ENCODE measurements around the gene GLIS1. TPM values are rescaled to one million over a fixed set of nuclear protein-coding genes. Genes with fewer than 3 reads are reported as not detected.

Gene GLIS1
- total and polyA plus RNA-seq, 2 experiments from 2014 or later = 0.26 to 0.31 TPM

DNA sequence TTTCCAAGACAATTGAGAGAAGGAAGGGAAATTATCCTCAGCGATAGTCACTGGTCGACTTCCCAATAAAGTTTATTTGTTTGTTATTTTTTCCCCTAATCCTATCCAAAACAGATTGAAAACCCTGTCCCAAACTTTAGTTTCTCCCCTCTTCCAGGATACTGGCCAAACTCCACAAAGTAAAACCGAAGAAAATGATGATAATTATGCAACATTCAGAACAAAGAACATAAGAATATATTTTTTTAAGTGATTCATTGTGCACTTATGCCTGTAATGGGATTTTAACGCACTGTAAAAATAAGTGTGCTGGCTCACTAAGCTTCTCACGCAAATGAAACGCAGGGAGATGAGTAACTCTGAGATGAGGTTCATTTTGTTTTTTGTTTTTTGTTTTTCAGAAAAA lies 6.0 kb downstream of the GLIS1 start:
- H3K9me3 Mint-ChIP-seq = no peaks in the 10 kb centered on the region
- H3K36me3 Mint-ChIP-seq (ENCODE audit: low read depth) = no peaks in the 10 kb centered on the region
- Histone ChIP-seq H3K4me1 (ENCODE audit: insufficient read depth) (peaks cover 9% of the 10 kb centered on the region; the same call in 1 of the 2 replicates), H3K36me3 (ENCODE audit: insufficient read depth) (no peaks in the 10 kb centered on the region), H3K27ac (ENCODE audit: low read depth) (no peak overlapping the region), H3K9me2 (ENCODE audit: insufficient read depth) (no peaks in the 10 kb centered on the region), H3K27me3 (ENCODE audit: insufficient read depth) (peaks cover 42% of the 10 kb centered on the region), H3K4me2 (no peak overlapping the region), H3F3A (replicated peaks; ENCODE audit: low read depth) (no peaks in the 10 kb centered on the region; the same call in 1 of the 2 replicates), H3K4me3 (no peak overlapping the region), H2AFZ (no peak overlapping the region), H4K20me1 (replicated peaks; ENCODE audit: insufficient read depth) (no peaks in the 10 kb centered on the region), H3K79me2 (replicated peaks; ENCODE audit: insufficient read depth) (no peaks in the 10 kb centered on the region)
- no peak overlapping the region for H3K27ac Mint-ChIP-seq
- ATAC-seq = no peak
- H3K4me3 Mint-ChIP-seq = no peak overlapping the region
- no peak for DNase-seq (ENCODE audit: low spot score)
- TF ChIP-seq, protein P1, sequence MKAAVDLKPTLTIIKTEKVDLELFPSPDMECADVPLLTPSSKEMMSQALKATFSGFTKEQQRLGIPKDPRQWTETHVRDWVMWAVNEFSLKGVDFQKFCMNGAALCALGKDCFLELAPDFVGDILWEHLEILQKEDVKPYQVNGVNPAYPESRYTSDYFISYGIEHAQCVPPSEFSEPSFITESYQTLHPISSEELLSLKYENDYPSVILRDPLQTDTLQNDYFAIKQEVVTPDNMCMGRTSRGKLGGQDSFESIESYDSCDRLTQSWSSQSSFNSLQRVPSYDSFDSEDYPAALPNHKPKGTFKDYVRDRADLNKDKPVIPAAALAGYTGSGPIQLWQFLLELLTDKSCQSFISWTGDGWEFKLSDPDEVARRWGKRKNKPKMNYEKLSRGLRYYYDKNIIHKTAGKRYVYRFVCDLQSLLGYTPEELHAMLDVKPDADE (IDR thresholded peaks at IDR 0.05) = no peak
- TF ChIP-seq CREB1 (CRISPR knock-in tag; IDR thresholded peaks at IDR 0.05; ENCODE audit: low read depth) = no peak
- no peak for TF ChIP-seq EZH2phosphoT487 (IDR thresholded peaks at IDR 0.05; ENCODE audit: unreplicated experiment)
- TF ChIP-seq, protein P2, sequence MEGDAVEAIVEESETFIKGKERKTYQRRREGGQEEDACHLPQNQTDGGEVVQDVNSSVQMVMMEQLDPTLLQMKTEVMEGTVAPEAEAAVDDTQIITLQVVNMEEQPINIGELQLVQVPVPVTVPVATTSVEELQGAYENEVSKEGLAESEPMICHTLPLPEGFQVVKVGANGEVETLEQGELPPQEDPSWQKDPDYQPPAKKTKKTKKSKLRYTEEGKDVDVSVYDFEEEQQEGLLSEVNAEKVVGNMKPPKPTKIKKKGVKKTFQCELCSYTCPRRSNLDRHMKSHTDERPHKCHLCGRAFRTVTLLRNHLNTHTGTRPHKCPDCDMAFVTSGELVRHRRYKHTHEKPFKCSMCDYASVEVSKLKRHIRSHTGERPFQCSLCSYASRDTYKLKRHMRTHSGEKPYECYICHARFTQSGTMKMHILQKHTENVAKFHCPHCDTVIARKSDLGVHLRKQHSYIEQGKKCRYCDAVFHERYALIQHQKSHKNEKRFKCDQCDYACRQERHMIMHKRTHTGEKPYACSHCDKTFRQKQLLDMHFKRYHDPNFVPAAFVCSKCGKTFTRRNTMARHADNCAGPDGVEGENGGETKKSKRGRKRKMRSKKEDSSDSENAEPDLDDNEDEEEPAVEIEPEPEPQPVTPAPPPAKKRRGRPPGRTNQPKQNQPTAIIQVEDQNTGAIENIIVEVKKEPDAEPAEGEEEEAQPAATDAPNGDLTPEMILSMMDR (conservative IDR thresholded peaks at IDR 0.05; ENCODE audit: low read depth in 2 of 2) = no peak
- TF ChIP-seq JUNB (IDR thresholded peaks at IDR 0.05; ENCODE audit: unreplicated experiment) = no peak
- peaks cover 16% of the 10 kb centered on the region for H3K4me1 Mint-ChIP-seq
- peaks cover 35% of the 10 kb centered on the region for H3K27me3 Mint-ChIP-seq (ENCODE audit: insufficient read depth, low read depth, poor library complexity)

DNA sequence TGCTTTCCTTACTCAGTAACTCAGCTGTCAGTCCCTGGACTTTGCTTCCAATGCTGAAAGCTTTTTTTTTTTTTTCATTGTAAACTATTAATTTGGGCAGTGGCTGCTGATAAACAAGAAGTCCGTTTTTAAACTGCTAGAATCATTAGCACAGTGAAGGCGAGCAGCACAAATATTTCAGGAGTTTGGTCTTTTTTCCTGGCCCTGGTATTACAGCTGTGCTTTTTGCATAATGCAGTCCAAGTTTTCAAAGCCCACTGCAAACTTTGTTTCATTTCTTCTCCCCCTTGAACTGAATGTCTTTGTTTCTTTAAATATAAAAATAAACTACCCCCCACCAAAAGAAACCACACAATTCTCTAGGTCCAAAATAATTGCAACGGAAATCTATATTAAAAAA lies 6.6 kb downstream of the GLIS1 start:
- Histone ChIP-seq H3F3A (replicated peaks; ENCODE audit: low read depth) (no peaks in the 10 kb centered on the region; the same call in 1 of the 2 replicates), H3K36me3 (ENCODE audit: insufficient read depth) (no peaks in the 10 kb centered on the region), H3K4me3 (no peak overlapping the region), H4K20me1 (replicated peaks; ENCODE audit: insufficient read depth) (no peaks in the 10 kb centered on the region), H3K79me2 (replicated peaks; ENCODE audit: insufficient read depth) (no peaks in the 10 kb centered on the region), H3K4me1 (ENCODE audit: insufficient read depth) (peaks cover 8% of the 10 kb centered on the region; the same call in 1 of the 2 replicates), H3K4me2 (no peak overlapping the region), H3K27me3 (ENCODE audit: insufficient read depth) (peaks cover 36% of the 10 kb centered on the region), H3K27ac (ENCODE audit: low read depth) (no peak overlapping the region), H2AFZ (no peak overlapping the region), H3K9me2 (ENCODE audit: insufficient read depth) (no peaks in the 10 kb centered on the region)
- Mint-ChIP-seq H3K4me3 (no peak overlapping the region), H3K27me3 (ENCODE audit: insufficient read depth, low read depth, poor library complexity) (peaks cover 32% of the 10 kb centered on the region), H3K4me1 (peaks cover 16% of the 10 kb centered on the region), H3K36me3 (ENCODE audit: low read depth) (no peaks in the 10 kb centered on the region), H3K27ac (no peak overlapping the region), H3K9me3 (no peaks in the 10 kb centered on the region)
- no peak for ATAC-seq
- no peak for DNase-seq (ENCODE audit: low spot score)
- TF ChIP-seq, protein P3, sequence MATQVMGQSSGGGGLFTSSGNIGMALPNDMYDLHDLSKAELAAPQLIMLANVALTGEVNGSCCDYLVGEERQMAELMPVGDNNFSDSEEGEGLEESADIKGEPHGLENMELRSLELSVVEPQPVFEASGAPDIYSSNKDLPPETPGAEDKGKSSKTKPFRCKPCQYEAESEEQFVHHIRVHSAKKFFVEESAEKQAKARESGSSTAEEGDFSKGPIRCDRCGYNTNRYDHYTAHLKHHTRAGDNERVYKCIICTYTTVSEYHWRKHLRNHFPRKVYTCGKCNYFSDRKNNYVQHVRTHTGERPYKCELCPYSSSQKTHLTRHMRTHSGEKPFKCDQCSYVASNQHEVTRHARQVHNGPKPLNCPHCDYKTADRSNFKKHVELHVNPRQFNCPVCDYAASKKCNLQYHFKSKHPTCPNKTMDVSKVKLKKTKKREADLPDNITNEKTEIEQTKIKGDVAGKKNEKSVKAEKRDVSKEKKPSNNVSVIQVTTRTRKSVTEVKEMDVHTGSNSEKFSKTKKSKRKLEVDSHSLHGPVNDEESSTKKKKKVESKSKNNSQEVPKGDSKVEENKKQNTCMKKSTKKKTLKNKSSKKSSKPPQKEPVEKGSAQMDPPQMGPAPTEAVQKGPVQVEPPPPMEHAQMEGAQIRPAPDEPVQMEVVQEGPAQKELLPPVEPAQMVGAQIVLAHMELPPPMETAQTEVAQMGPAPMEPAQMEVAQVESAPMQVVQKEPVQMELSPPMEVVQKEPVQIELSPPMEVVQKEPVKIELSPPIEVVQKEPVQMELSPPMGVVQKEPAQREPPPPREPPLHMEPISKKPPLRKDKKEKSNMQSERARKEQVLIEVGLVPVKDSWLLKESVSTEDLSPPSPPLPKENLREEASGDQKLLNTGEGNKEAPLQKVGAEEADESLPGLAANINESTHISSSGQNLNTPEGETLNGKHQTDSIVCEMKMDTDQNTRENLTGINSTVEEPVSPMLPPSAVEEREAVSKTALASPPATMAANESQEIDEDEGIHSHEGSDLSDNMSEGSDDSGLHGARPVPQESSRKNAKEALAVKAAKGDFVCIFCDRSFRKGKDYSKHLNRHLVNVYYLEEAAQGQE (IDR thresholded peaks at IDR 0.05; ENCODE audit: unreplicated experiment) = no peak
- TF ChIP-seq POLR2AphosphoS5 (IDR thresholded peaks at IDR 0.05; ENCODE audit: low read depth) (no peak), EZH2phosphoT487 (IDR thresholded peaks at IDR 0.05; ENCODE audit: unreplicated experiment) (no peak), STAT1 (IDR thresholded peaks at IDR 0.05; ENCODE audit: unreplicated experiment) (no peak), NANOG (IDR thresholded peaks at IDR 0.05; ENCODE audit: borderline replicate concordance) (no peak), EZH2 (IDR thresholded peaks at IDR 0.05; ENCODE audit: low read depth, unreplicated experiment) (no peak), JUNB (IDR thresholded peaks at IDR 0.05; ENCODE audit: unreplicated experiment) (no peak), ZNF331 (CRISPR knock-in tag; IDR thresholded peaks at IDR 0.05; ENCODE audit: low read depth) (no peak), CREB1 (CRISPR knock-in tag; IDR thresholded peaks at IDR 0.05; ENCODE audit: low read depth) (no peak), ZNF114 (CRISPR knock-in tag; IDR thresholded peaks at IDR 0.05) (no peak)
- TF ChIP-seq, protein P2 (conservative IDR thresholded peaks at IDR 0.05; ENCODE audit: low read depth in 2 of 2) = no peak
- TF ChIP-seq, protein P1 (IDR thresholded peaks at IDR 0.05) = no peak

All from GM23338 (cell line).